Heart right ventricle (tissue), 16 donors: ENCODE data around the gene KCNN3. TPM values are rescaled to one million over a fixed set of nuclear protein-coding genes. Genes with fewer than 3 reads are reported as not detected.

Experiments
- ATAC-seq, 8 donors: fragments of 200-7000 bp; cut with Tn5 transposase; one replicate each; pipeline ENCODE4 v1.9.1; 2020; ENCODE audit warnings: mild to moderate bottlenecking in 8 of 8, moderate library complexity in 8 of 8, moderate number of reproducible peaks in 1 of 8
- DNase-seq, 2 donors: peaks; one replicate each; pipeline ENCODE4 v3.0.0-alpha.2; 2020
- H3K27ac ChIP-seq, 10 donors: fragments of 200-600 bp; sonication (generic) in 2 of 10; one replicate each; pipeline versions ENCODE4 v1.5.0 to v1.8.0; 2020 to 2022; ENCODE audit warnings: mild to moderate bottlenecking in 3 of 10
- H3K27me3 ChIP-seq, 7 donors: fragments of 200-600 bp; one replicate each; pipeline ENCODE4 v1.8.0; 2021 to 2022; ENCODE audit warnings: mild to moderate bottlenecking in 2 of 7
- H3K36me3 ChIP-seq, 9 donors: fragments of 200-600 bp; sonication (generic) in 1 of 9; one replicate each; pipeline versions ENCODE4 v1.5.0 to v1.8.0; 2020 to 2022; ENCODE audit warnings: mild to moderate bottlenecking in 2 of 9
- H3K4me1 ChIP-seq, 9 donors: fragments of 200-600 bp; sonication (generic) in 1 of 9; one replicate each; pipeline versions ENCODE4 v1.5.0 to v1.8.0; 2020 to 2022; ENCODE audit warnings: mild to moderate bottlenecking in 4 of 9
- H3K4me3 ChIP-seq, 10 donors: fragments of 200-600 bp; sonication (generic) in 2 of 10; one replicate each; pipeline versions ENCODE4 v1.5.0 to v1.8.0; 2020 to 2022; ENCODE audit warnings: mild to moderate bottlenecking in 7 of 10, moderate library complexity in 2 of 10
- H3K9me3 ChIP-seq, 11 donors: fragments of 200-600 bp in 10 of 11; sonication (generic) in 2 of 11; one replicate each; pipeline versions ENCODE4 v1.5.0 to v1.8.0; 2013 to 2022; ENCODE audit warnings: mild to moderate bottlenecking in 2 of 11, control low read depth in 1 of 11, moderate library complexity in 1 of 11
- WGBS, 2 donors: extraction: QIAGEN DNeasy Blood & Tissue Kit; methylation state at CpG; one replicate each; pipeline ENCODE4 v1.1.7; 2013; ENCODE audit warnings: inconsistent platforms in 1 of 2; 5-methylcytosine and 5-hydroxymethylcytosine counted together
- intact Hi-C, 10 donors: fragments of 100-400 bp; cut with DNase I; formaldehyde crosslinking; loops; one replicate each; pipeline versions ENCODE4 v1.11.1 to v1.14.2; 2022
- polyA plus RNA-seq, 2 donors: library from polyadenylated mRNA; stranded (reverse); fragments of 200-250 nt; gene quantifications; one replicate each; pipeline ENCODE4 v1.2.3, GENCODE V29; 2013
- total RNA-seq, 10 donors: library from RNA; stranded (reverse); fragmentation: NEBNext Ultra II Directional in 3 of 10; extraction: Animal tissue kit (Norgen Biotek cat#: 25700) in 3 of 10; gene quantifications; one replicate each; pipeline versions ENCODE4 v1.2.1 to v1.2.4, GENCODE V29; 2021 to 2023
- TF ChIP-seq, protein P1 (sequence below), 9 donors: fragments of 200-600 bp; sonication (generic) in 2 of 9; IDR thresholded peaks; one replicate each; pipeline versions ENCODE4 v1.5.0 to v1.8.0; 2021 to 2022; ENCODE audit warnings: antibody characterized with exemption in 9 of 9, mild to moderate bottlenecking in 5 of 9, moderate library complexity in 1 of 9
- donor health status: Arrhythmogenic right ventricular cardiomyopathy.
- donor health status: ischemic (EF 13 %, LVEDD 7.1; RV severe dilation, severe dysfunction).
- donor health status: healthy with polysubstance abuse.
- donor health status: DM: no; HTN: yes; CAD: no.
- donor health status: DM: no; HTN: no; CAD: no.
- donor health status: ischemic (EF 25% LVEDD 6.9; RV normal size, moderate dysfunction).
- donor health status: ischemic (EF 25% LVEDD 5.7; RV mildly dilated, moderate dysfunction).
- donor health status: healthy.
- donor health status: DM: yes; HTN: yes; CAD: no.
- donor health status: Ischemic cardiomyopathy.
- donor health status: ischemic (EF 35%, LVEDD 5.7; RV mildly dilated, moderate dysfunction).
- donor health status: nonischemic (EF 11% LVEDD 7.7; RV severe dilation, severe dysfunction).
- donor health status: DM: yes; HTN: yes; CAD: no.
- donor health status: PGD.
- donor health status: ischemic (EF 29% LVEDD 5.4; RV normal size, mild dysfunction).
- donor health status: nonischemic (EF 23%, LVEDD 6.1; RV moderate dilation, normal function).

KCNN3 gene
- total and polyA plus RNA-seq, 12 donors = 0.17 to 5.9 (median 2.6) TPM

GRCh38 chr1:154777154-154777553 is 92.9 kb downstream of the KCNN3 start:
- no peaks in the 10 kb centered on the region for H3K27me3 ChIP-seq
- WGBS, 2 donors = 93% methylated on average over 5 of the region's 5 CpGs
- TF ChIP-seq, protein P1, sequence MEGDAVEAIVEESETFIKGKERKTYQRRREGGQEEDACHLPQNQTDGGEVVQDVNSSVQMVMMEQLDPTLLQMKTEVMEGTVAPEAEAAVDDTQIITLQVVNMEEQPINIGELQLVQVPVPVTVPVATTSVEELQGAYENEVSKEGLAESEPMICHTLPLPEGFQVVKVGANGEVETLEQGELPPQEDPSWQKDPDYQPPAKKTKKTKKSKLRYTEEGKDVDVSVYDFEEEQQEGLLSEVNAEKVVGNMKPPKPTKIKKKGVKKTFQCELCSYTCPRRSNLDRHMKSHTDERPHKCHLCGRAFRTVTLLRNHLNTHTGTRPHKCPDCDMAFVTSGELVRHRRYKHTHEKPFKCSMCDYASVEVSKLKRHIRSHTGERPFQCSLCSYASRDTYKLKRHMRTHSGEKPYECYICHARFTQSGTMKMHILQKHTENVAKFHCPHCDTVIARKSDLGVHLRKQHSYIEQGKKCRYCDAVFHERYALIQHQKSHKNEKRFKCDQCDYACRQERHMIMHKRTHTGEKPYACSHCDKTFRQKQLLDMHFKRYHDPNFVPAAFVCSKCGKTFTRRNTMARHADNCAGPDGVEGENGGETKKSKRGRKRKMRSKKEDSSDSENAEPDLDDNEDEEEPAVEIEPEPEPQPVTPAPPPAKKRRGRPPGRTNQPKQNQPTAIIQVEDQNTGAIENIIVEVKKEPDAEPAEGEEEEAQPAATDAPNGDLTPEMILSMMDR (IDR thresholded peaks at IDR 0.05) = no peak
- intact Hi-C loops = loop anchor here in 2 of 10 donors (5.0 to 10.0 kb wide), 2 partner anchors 88 to 95 kb away; partner anchors contain the start of gene KCNN3 (in 1 of the 2)
- no peak overlapping the region for H3K27ac ChIP-seq
- peaks cover 0 to 17% (median 0%) of the 10 kb centered on the region in 11 donors for H3K9me3 ChIP-seq
- DNase-seq = no peak
- peaks cover 0 to 6% (median 0%) of the 10 kb centered on the region in 9 donors for H3K36me3 ChIP-seq
- ATAC-seq = no peak
- no peak overlapping the region for H3K4me3 ChIP-seq
- H3K4me1 ChIP-seq = peaks cover 0 to 6% (median 0%) of the 10 kb centered on the region in 9 donors

- ATAC-seq (no peak), DNase-seq (no peak)
- WGBS, 2 donors = 88 to 90% methylated on average over 17 of the region's 17 CpGs
- no peak overlapping the region for H3K4me3 ChIP-seq
- H3K4me1 ChIP-seq = peaks cover 0 to 6% (median 0%) of the 10 kb centered on the region in 9 donors
- H3K27me3 ChIP-seq = no peaks in the 10 kb centered on the region
- TF ChIP-seq, protein P1 (IDR thresholded peaks at IDR 0.05) = no peak
- no peak overlapping the region for H3K27ac ChIP-seq
- intact Hi-C loops = loop anchor here in 2 of 10 donors (5.0 to 10.0 kb wide), 2 partner anchors 89 to 96 kb away; partner anchors contain the start of gene KCNN3 (in 1 of the 2)
- H3K9me3 ChIP-seq = peaks cover 0 to 17% (median 0%) of the 10 kb centered on the region in 11 donors
- H3K36me3 ChIP-seq = peaks cover 0 to 7% (median 0%) of the 10 kb centered on the region in 9 donors
Measured at GRCh38 chr1:154775621-154776605, 94.2 kb downstream of the KCNN3 start.

- no peak for ATAC-seq
- WGBS, 2 donors = 91 to 93% methylated on average over 7 of the region's 7 CpGs
Measured at GRCh38 chr1:154774175-154774855, 95.8 kb downstream of the KCNN3 start.

More at GRCh38 chr1:154774175-154774855, 95.8 kb downstream of the KCNN3 start:
- Histone ChIP-seq H3K27me3 (no peaks in the 10 kb centered on the region), H3K9me3 (peaks cover 0 to 12% (median 0%) of the 10 kb centered on the region in 11 donors), H3K4me3 (no peak overlapping the region), H3K36me3 (peaks cover 0 to 6% (median 0%) of the 10 kb centered on the region in 9 donors), H3K27ac (no peak overlapping the region), H3K4me1 (peaks cover 0 to 7% (median 0%) of the 10 kb centered on the region in 9 donors)
- intact Hi-C loops = loop anchor here in 2 of 10 donors (5.0 to 10.0 kb wide), 2 partner anchors 90 to 93 kb away; no protein-coding TSS in a partner anchor
- DNase-seq = no peak
- TF ChIP-seq, protein P1 (IDR thresholded peaks at IDR 0.05) = no peak
